Measurements from ENCODE around the gene PLA2G15.
A peak's percentile ranks its signal among the peaks of the same experiment; 100 is the strongest.
"Not testable (repeated sequence)": the region's sequence is repeated elsewhere in the genome, so short reads cannot be mapped to it uniquely, and the experiment has no call there.

Gene PLA2G15

DNA sequence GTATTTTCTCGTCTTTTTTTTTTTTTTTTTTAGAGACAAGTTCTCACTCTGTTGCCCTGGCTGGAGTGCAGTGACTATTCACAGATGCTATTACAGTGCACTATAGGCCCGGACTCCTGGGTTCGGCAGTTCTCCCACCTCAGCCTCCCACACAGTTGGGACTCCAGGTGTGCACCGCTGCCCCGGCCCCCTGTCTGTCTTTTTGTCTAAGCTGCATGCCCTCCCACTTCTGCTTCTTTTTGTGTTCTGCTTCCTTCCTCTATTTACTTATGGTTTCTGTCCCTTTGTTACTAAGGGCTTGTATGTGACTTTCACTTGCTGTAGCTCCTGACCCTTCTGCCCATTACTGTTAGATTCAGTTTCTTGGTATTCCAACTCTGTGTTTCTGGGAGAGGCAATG lies 39.7 kb downstream of the PLA2G15 start:
- peak; percentile 74 for DNase-seq (ENCODE audit: extremely low spot score)
- POLR2A ChIA-PET: interaction anchor here (0.6 to 1.3 kb wide), 3 partner anchors 13 to 537 kb away, joined by 4 to 6 read pairs (median 4); partner anchors contain the start of genes PRMT7 and SLC7A6OS
- CTCF ChIA-PET: interaction anchor here (0.8 to 15.4 kb wide), 11 partner anchors 9 to 48 kb away, joined by 3 to 268 read pairs (median 8); partner anchors contain the start of gene SLC7A6
- TF ChIP-seq, protein P1, sequence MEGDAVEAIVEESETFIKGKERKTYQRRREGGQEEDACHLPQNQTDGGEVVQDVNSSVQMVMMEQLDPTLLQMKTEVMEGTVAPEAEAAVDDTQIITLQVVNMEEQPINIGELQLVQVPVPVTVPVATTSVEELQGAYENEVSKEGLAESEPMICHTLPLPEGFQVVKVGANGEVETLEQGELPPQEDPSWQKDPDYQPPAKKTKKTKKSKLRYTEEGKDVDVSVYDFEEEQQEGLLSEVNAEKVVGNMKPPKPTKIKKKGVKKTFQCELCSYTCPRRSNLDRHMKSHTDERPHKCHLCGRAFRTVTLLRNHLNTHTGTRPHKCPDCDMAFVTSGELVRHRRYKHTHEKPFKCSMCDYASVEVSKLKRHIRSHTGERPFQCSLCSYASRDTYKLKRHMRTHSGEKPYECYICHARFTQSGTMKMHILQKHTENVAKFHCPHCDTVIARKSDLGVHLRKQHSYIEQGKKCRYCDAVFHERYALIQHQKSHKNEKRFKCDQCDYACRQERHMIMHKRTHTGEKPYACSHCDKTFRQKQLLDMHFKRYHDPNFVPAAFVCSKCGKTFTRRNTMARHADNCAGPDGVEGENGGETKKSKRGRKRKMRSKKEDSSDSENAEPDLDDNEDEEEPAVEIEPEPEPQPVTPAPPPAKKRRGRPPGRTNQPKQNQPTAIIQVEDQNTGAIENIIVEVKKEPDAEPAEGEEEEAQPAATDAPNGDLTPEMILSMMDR (IDR thresholded peaks at IDR 0.05; ENCODE audit: control extremely low read depth, extremely low read depth, low read depth, missing control alignments): no peak

DNA sequence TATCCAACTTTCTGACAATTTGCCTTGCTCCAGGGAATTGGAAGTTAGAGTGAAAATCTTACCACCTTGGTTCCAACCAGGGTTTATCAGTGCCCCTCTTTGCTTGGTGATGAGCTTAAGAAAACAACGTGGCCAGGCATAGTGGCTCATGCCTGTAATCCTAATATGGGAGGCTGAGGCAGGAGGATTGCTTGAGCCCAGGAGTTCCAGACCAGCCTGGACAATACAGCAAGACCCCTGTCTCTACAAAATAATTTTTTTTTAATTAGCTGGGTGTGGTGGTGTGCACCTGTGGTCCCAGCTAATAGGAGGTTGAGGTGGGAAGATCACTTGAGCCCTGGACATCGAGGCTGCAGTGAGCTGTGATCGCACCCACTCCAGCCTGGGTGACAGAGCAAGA lies 40.5 kb downstream of the PLA2G15 start:
- TF ChIP-seq, protein P1 (IDR thresholded peaks at IDR 0.05; ENCODE audit: control extremely low read depth, extremely low read depth, low read depth, missing control alignments): no peak
- CTCF ChIA-PET: interaction anchor here (1.3 to 15.4 kb wide), 10 partner anchors 10 to 47 kb away, joined by 3 to 268 read pairs (median 7); partner anchors contain the start of gene SLC7A6
- DNase-seq (ENCODE audit: extremely low spot score): no peak
- POLR2A ChIA-PET: no interaction called here

DNA sequence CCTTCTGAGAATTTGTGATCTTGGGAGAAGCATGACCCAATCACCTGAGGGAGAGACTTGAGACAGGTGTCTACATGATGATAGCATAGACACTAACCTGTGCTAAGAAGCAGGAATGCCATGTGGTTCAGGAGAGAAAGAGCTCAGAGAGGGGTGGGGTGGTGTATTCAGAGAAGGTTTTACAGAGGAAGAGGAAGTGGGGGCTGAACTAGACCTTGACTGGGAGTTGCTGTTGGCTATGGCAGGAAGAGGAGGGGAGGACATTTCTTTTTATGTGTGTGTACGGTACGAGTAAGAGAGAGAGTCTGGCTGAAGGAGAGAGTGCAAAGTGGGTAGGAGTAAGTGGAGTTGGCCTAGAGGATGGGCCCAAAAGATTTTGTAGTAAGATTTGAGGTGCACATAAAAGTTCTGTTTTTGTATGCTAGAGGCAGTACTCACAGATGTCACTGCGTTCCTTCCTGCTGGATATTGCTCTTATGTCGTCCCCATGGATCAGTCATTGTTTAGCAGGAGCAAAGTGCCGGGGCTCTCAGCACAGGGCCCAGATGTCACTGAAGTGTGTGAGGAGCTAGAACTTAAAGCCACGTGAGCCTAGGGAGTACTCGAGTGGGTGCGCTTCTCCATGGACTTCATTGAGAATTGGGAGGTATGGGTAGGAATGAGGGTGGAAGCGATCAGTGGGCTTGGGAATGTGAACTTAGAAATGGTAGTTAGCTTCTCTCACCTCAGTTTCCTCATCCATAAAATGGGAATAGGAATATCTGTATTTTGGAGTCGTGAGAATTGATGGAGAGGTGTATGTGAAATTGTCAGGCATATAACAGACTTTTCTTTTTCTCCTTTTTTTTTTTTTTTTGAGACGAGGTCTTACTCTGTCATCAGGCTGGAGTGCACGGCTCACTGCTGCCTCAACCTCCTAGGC lies 41.2 kb downstream of the PLA2G15 start:
- DNase-seq (ENCODE audit: extremely low spot score): no peak
- TF ChIP-seq, protein P1 (IDR thresholded peaks at IDR 0.05; ENCODE audit: control extremely low read depth, extremely low read depth, low read depth, missing control alignments): no peak
- ChIA-PET CTCF (interaction anchor here (1.3 to 15.4 kb wide), 8 partner anchors 9 to 46 kb away, joined by 3 to 268 read pairs (median 14); partner anchors contain the start of gene SLC7A6), POLR2A (no interaction called here)

DNA sequence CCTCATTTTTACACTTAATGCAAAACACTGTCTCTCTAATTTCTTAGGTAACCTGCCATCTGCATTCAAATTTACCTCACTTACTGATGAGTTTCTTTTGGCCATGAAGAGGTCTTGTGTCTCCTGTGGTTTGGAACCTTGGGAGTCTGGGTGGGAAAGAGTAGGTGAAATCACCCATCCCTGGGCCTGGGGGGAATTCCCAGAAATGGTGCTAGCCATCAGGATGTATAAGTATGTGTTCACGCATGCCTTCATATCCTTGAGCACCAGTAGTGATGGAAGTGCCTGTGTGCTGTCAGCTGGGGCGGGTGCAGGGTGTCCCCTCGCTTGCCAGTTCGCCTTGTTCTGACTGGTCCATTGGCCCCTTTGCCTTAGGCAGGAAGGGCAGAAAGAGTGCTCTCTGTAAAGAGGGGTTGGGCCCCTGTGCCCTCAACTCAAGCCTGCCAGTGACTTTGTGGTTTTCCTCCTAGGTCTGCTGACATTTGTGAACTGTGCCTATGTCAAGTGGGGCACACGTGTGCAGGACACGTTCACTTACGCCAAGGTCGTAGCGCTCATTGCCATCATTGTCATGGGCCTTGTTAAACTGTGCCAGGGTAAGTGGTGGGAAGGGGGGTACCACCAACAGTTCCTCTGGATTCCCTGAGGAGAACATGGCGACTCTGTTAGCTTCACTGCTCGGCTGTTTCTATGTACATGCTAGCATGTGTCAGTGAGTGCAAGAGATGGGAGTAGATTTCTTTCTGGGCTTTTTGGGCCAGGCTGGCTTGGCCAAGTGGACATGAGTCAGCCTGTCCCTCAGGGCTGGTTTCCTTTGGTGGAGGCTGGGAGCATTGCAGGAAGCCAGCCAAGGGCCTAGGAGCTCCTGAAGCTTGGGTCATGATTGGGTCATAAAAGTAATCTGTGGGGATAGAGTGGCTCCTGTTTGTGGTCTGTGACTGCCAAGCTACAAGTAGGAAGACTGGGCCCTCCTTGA lies 42.4 kb downstream of the PLA2G15 start:
- TF ChIP-seq, protein P1 (IDR thresholded peaks at IDR 0.05; ENCODE audit: control extremely low read depth, extremely low read depth, low read depth, missing control alignments): no peak
- ChIA-PET CTCF (interaction anchor here (0.8 to 15.4 kb wide), 10 partner anchors 8 to 79 kb away, joined by 3 to 268 read pairs (median 4); partner anchors contain the start of genes PRMT7, SLC7A6 and SLC7A6OS), POLR2A (no interaction called here)
- no peak for DNase-seq (ENCODE audit: extremely low spot score)

DNA sequence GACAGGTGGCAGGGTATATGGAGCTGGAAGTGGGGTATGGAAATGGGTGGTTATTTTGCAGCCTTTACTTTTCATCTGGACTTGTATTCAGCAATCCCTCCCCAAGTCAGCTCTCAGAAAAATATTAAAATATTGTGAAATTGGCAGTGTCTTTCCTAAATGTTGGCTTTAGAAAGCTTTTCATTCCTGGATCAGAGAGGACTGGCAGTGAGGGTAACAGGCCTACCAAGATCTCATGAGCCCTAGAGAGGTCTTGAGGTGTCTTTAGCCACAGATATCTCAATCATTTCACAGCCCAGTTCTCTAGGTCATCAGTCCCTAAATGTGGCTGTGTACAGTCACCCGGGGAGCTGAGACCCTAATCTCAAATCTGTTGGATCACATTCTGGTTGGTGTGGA lies 43.1 kb downstream of the PLA2G15 start:
- no peak for DNase-seq (ENCODE audit: extremely low spot score)
- ChIA-PET CTCF (interaction anchor here (0.8 to 15.4 kb wide), 11 partner anchors 9 to 233 kb away, joined by 3 to 268 read pairs (median 4); partner anchors contain the start of genes PRMT7, SLC7A6 and SLC7A6OS), POLR2A (no interaction called here)
- TF ChIP-seq, protein P1 (IDR thresholded peaks at IDR 0.05; ENCODE audit: control extremely low read depth, extremely low read depth, low read depth, missing control alignments): no peak

DNA sequence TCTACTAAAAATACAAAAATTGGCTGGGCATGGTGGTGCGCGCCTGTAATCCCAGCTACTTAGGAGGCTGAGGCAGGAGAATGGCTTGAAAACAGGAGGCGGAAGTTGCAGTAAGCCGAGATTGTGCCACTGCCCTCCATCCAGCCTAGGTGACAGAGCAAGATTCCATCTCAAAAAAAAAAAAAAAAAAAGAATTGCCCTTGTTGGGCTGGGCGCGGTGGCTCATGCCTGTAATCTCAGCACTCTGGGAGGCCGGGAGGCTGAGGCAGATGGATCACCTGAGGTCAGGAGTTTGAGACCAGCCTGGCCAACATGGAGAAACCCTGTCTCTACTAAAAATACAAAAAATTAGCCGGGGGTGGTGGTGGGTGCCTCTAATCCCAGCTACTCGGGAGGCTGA lies 43.6 kb downstream of the PLA2G15 start:
- ChIA-PET CTCF (interaction anchor here (1.0 to 15.4 kb wide), 11 partner anchors 10 to 232 kb away, joined by 3 to 268 read pairs (median 5); partner anchors contain the start of genes PRMT7, SLC7A6 and SLC7A6OS), POLR2A (interaction anchor here (0.7 to 1.3 kb wide), 2 partner anchors 25 to 141 kb away, joined by 4 to 6 read pairs; partner anchors contain the start of gene SLC7A6)
- DNase-seq (ENCODE audit: extremely low spot score): not testable (repeated sequence)

Data from GM10248 (cell line).